ENCODE results near the gene MRLN. TPM values are rescaled to one million over a fixed set of nuclear protein-coding genes. Genes with fewer than 3 reads are reported as not detected.
"Not testable (repeated sequence)": the region's sequence is repeated elsewhere in the genome, so short reads cannot be mapped to it uniquely, and the experiment has no call there.

MRLN gene
- not detected for total RNA-seq

- DNase-seq, result no peak
- Histone ChIP-seq H3K27ac (no peak within 1 kb of the TSS), H3K36me3 (no peaks in the 10 kb centered on the region), H3K4me3 (no peak within 1 kb of the TSS), H3K27me3 (no peaks in the 10 kb centered on the region), H3K4me1 (no peaks in the 10 kb centered on the region), H3K9ac (ENCODE audit: low read depth in 2 of 2, low read length in 2 of 2) (no peak within 1 kb of the TSS), H3K9me3 (no peaks in the 10 kb centered on the region)
- TF ChIP-seq CTCF (IDR thresholded peaks at IDR 0.05), result no peak
- intact Hi-C loops (cut with DNase I), result no loop called here
Measured at GRCh38 chr10:59753267-59753666, at the start of gene MRLN. Gene MRLN (minus strand): TSS chr10:59753455.

GRCh38 chr10:59801171-59801570 is 47.9 kb upstream of the MRLN start:
- intact Hi-C loops (cut with DNase I), result no loop called here
- DNase-seq, result no peak
- H3K27me3 ChIP-seq, result no peaks in the 10 kb centered on the region
- TF ChIP-seq CTCF (IDR thresholded peaks at IDR 0.05), result no peak
- H3K4me3 ChIP-seq, result no peak overlapping the region
- no peaks in the 10 kb centered on the region for H3K9me3 ChIP-seq
- H3K36me3 ChIP-seq, result peaks cover 19% of the 10 kb centered on the region
- H3K4me1 ChIP-seq, result no peaks in the 10 kb centered on the region
- H3K9ac ChIP-seq (ENCODE audit: low read depth in 2 of 2, low read length in 2 of 2), result no peak overlapping the region
- H3K27ac ChIP-seq, result no peak overlapping the region

GRCh38 chr10:59799421-59799820 is 46.2 kb upstream of the MRLN start:
- peaks cover 11% of the 10 kb centered on the region for H3K36me3 ChIP-seq
- no peaks in the 10 kb centered on the region for H3K4me1 ChIP-seq
- H3K9ac ChIP-seq (ENCODE audit: low read depth in 2 of 2, low read length in 2 of 2), result no peak overlapping the region
- H3K27ac ChIP-seq, result no peak overlapping the region
- H3K4me3 ChIP-seq, result no peak overlapping the region
- H3K9me3 ChIP-seq, result no peaks in the 10 kb centered on the region
- no peak for DNase-seq
- intact Hi-C loops (cut with DNase I), result no loop called here
- TF ChIP-seq CTCF (IDR thresholded peaks at IDR 0.05), result no peak
- no peaks in the 10 kb centered on the region for H3K27me3 ChIP-seq

GRCh38 chr10:59793919-59794318 is 40.7 kb upstream of the MRLN start:
- intact Hi-C loops (cut with DNase I), result no loop called here
- Histone ChIP-seq H3K36me3 (no peaks in the 10 kb centered on the region), H3K4me3 (no peak overlapping the region), H3K27ac (no peak overlapping the region), H3K4me1 (no peaks in the 10 kb centered on the region), H3K9ac (ENCODE audit: low read depth in 2 of 2, low read length in 2 of 2) (no peak overlapping the region), H3K9me3 (no peaks in the 10 kb centered on the region), H3K27me3 (no peaks in the 10 kb centered on the region)
- no peak for TF ChIP-seq CTCF (IDR thresholded peaks at IDR 0.05)
- no peak for DNase-seq

GRCh38 chr10:59792812-59793211 is 39.6 kb upstream of the MRLN start:
- H3K4me1 ChIP-seq, result no peaks in the 10 kb centered on the region
- H3K9me3 ChIP-seq, result no peaks in the 10 kb centered on the region
- H3K27ac ChIP-seq, result no peak overlapping the region
- no peaks in the 10 kb centered on the region for H3K36me3 ChIP-seq
- H3K27me3 ChIP-seq, result no peaks in the 10 kb centered on the region
- no peak for DNase-seq
- no peak overlapping the region for H3K9ac ChIP-seq (ENCODE audit: low read depth in 2 of 2, low read length in 2 of 2)
- H3K4me3 ChIP-seq, result no peak overlapping the region
- TF ChIP-seq CTCF (IDR thresholded peaks at IDR 0.05), result no peak
- intact Hi-C loops (cut with DNase I), result no loop called here

GRCh38 chr10:59791601-59792000 is 38.3 kb upstream of the MRLN start:
- Histone ChIP-seq H3K4me3 (no peak overlapping the region), H3K36me3 (no peaks in the 10 kb centered on the region), H3K4me1 (no peaks in the 10 kb centered on the region), H3K9me3 (no peaks in the 10 kb centered on the region), H3K9ac (ENCODE audit: low read depth in 2 of 2, low read length in 2 of 2) (no peak overlapping the region), H3K27ac (no peak overlapping the region), H3K27me3 (no peaks in the 10 kb centered on the region)
- intact Hi-C loops (cut with DNase I), result no loop called here
- DNase-seq, result no peak
- no peak for TF ChIP-seq CTCF (IDR thresholded peaks at IDR 0.05)

GRCh38 chr10:59790080-59790479 is 36.8 kb upstream of the MRLN start:
- H3K27ac ChIP-seq; DNase-seq; H3K4me3 ChIP-seq; H3K27me3 ChIP-seq; H3K36me3 ChIP-seq; H3K9ac ChIP-seq (ENCODE audit: low read depth in 2 of 2, low read length in 2 of 2); intact Hi-C loops (cut with DNase I); H3K9me3 ChIP-seq; H3K4me1 ChIP-seq: not testable (repeated sequence)

GRCh38 chr10:59788914-59789313 is 35.7 kb upstream of the MRLN start:
- H3K36me3 ChIP-seq; H3K27ac ChIP-seq; H3K4me1 ChIP-seq; DNase-seq; H3K27me3 ChIP-seq; H3K9ac ChIP-seq (ENCODE audit: low read depth in 2 of 2, low read length in 2 of 2); H3K9me3 ChIP-seq; H3K4me3 ChIP-seq; intact Hi-C loops (cut with DNase I): not testable (repeated sequence)
